H1 (cell line): Measurements from ENCODE around the gene TRAT1. TPM values are rescaled to one million over a fixed set of nuclear protein-coding genes. Genes with fewer than 3 reads are reported as not detected.

ENCODE experiments used
- CTCF ChIA-PET: fragments of 300-600 bp; sonication (Branson Sonifier 250); formaldehyde crosslinking; loops from one replicate; lab custom pipeline; 2021; ENCODE audit not compliant: partially characterized antibody; lab: Charles Lee
- POLR2A ChIA-PET: fragments of 300-600 bp; sonication (Branson Sonifier 250); formaldehyde crosslinking; loops from one replicate; lab custom pipeline; 2021; ENCODE audit warnings: inconsistent platforms; ENCODE audit not compliant: partially characterized antibody; lab: Charles Lee
- DNase-seq, 2 experiments: peaks; one replicate each; pipeline versions ENCODE4 v3.0.0 to v3.0.0-alpha.2; 2010 to 2022; ENCODE audit warnings: low spot score in 2 of 2, low read depth in 1 of 2, mixed read lengths in 1 of 2
- FAIRE-seq: peaks from 2 replicates; lab custom pipeline; 2011; peaks lifted over from hg19 to GRCh38; lab: Jason Lieb, UNC
- H2AFZ ChIP-seq: 2 replicates; pipeline ENCODE4 v1.8.1; 2012; ENCODE audit warnings: low read length, inconsistent platforms
- H2AK5ac ChIP-seq: 2 replicates; pipeline ENCODE4 v1.6.1; 2013; ENCODE audit warnings: low read depth, low read length
- H2BK120ac ChIP-seq: replicated peaks from 2 replicates; pipeline ENCODE3; 2013; ENCODE audit warnings: low read depth, low read length, inconsistent platforms
- H2BK12ac ChIP-seq: 2 replicates; pipeline ENCODE4 v1.6.1; 2013; ENCODE audit warnings: low read depth, low read length
- H2BK15ac ChIP-seq: 2 replicates; pipeline ENCODE4 v1.6.1; 2013; ENCODE audit warnings: low read length
- H2BK20ac ChIP-seq: 2 replicates; pipeline ENCODE4 v1.6.1; 2013; ENCODE audit warnings: low read length
- H2BK5ac ChIP-seq: 2 replicates; pipeline ENCODE4 v1.6.1; 2013; ENCODE audit warnings: low read depth, low read length
- H3K14ac ChIP-seq: 2 replicates; pipeline ENCODE4 v1.6.1; 2013; ENCODE audit warnings: inconsistent platforms; ENCODE audit not compliant: insufficient read length
- H3K18ac ChIP-seq: 2 replicates; pipeline ENCODE4 v1.6.1; 2013; ENCODE audit warnings: low read length; ENCODE audit errors: extremely low read depth
- H3K23ac ChIP-seq: 2 replicates; pipeline ENCODE4 v1.6.1; 2013; ENCODE audit warnings: inconsistent platforms; ENCODE audit not compliant: insufficient read length
- H3K23me2 ChIP-seq: 2 replicates; pipeline ENCODE4 v1.6.1; 2013; ENCODE audit warnings: low read depth, low read length
- H3K27ac ChIP-seq: 2 replicates; pipeline ENCODE4 v1.6.1; 2011; ENCODE audit warnings: low read depth, low read length, inconsistent platforms
- H3K27me3 ChIP-seq, 4 experiments: replicated peaks in 1 of 4; 1 replicate in 1 of 4; 2 replicates in 3 of 4; pipeline versions ENCODE4 v1.6.1 to v1.8.1; 2011 to 2013; ENCODE audit warnings: low read length in 3 of 4, mild to moderate bottlenecking in 3 of 4, inconsistent platforms in 2 of 4, mixed read lengths in 2 of 4, moderate library complexity in 1 of 4; ENCODE audit not compliant: control insufficient read depth in 3 of 4, insufficient read depth in 3 of 4; ENCODE audit errors: extremely low read depth in 1 of 4
- H3K36me3 ChIP-seq, 4 experiments: 2 replicates each; pipeline versions ENCODE4 v1.6.1 to v1.8.1; 2011 to 2013; ENCODE audit warnings: mild to moderate bottlenecking in 4 of 4, low read length in 3 of 4, moderate library complexity in 2 of 4, control low read depth in 1 of 4, inconsistent platforms in 1 of 4; ENCODE audit not compliant: insufficient read depth in 4 of 4, control insufficient read depth in 2 of 4
- H3K4ac ChIP-seq: replicated peaks from 2 replicates; pipeline ENCODE3; 2013; ENCODE audit warnings: low read length, low read depth, mixed read lengths, inconsistent platforms; ENCODE audit not compliant: insufficient read length
- H3K4me1 ChIP-seq, 4 experiments: replicated peaks in 1 of 4; 1 replicate in 1 of 4; 2 replicates in 3 of 4; pipeline versions ENCODE4 v1.6.1 to v1.8.1; 2011 to 2013; ENCODE audit warnings: low read length in 3 of 4, inconsistent platforms in 2 of 4, mixed read lengths in 1 of 4; ENCODE audit not compliant: insufficient read depth in 4 of 4, control insufficient read depth in 3 of 4
- H3K4me2 ChIP-seq, 2 experiments: 2 replicates each; pipeline versions ENCODE4 v1.6.1 to v1.8.1; 2011 to 2013; ENCODE audit warnings: low read depth in 2 of 2, low read length in 2 of 2, control low read depth in 1 of 2, inconsistent platforms in 1 of 2, mild to moderate bottlenecking in 1 of 2; ENCODE audit not compliant: insufficient read depth in 1 of 2
- H3K4me3 ChIP-seq, 4 experiments: fragments of 200-600, 300-600 bp in 1 of 4; sonication (generic), shearing (Covaris generic), sonication (Bioruptor Twin) in 1 of 4; 2 replicates each; pipeline versions ENCODE4 v1.5.1 to v1.8.1; 2011 to 2016; ENCODE audit warnings: low read length in 4 of 4, low read depth in 3 of 4, control low read depth in 2 of 4, inconsistent platforms in 2 of 4, mild to moderate bottlenecking in 2 of 4, mixed read lengths in 1 of 4, moderate library complexity in 1 of 4; ENCODE audit not compliant: insufficient read depth in 2 of 4; ENCODE audit errors: extremely low read depth in 1 of 4
- H3K56ac ChIP-seq: replicated peaks from 2 replicates; pipeline ENCODE3; 2013; ENCODE audit warnings: low read depth, mild to moderate bottlenecking, mixed read lengths, low read length, inconsistent platforms; ENCODE audit not compliant: insufficient read length
- H3K79me1 ChIP-seq: 2 replicates; pipeline ENCODE4 v1.6.1; 2013; ENCODE audit warnings: low read depth, low read length, control low read depth
- H3K79me2 ChIP-seq, 2 experiments: 2 replicates each; pipeline versions ENCODE4 v1.6.1 to v1.8.1; 2012 to 2013; ENCODE audit warnings: low read length in 2 of 2, mild to moderate bottlenecking in 2 of 2, inconsistent platforms in 1 of 2; ENCODE audit not compliant: insufficient read depth in 2 of 2, control insufficient read depth in 1 of 2
- H3K9ac ChIP-seq, 4 experiments: replicated peaks in 1 of 4; 1 replicate in 1 of 4; 2 replicates in 3 of 4; pipeline versions ENCODE4 v1.6.1 to v1.8.1; 2011 to 2013; ENCODE audit warnings: low read depth in 3 of 4, low read length in 3 of 4, control low read depth in 2 of 4, mild to moderate bottlenecking in 2 of 4, moderate library complexity in 2 of 4, inconsistent platforms in 1 of 4; ENCODE audit errors: extremely low read depth in 1 of 4
- H3K9me3 ChIP-seq, 2 experiments: 2 replicates each; pipeline versions ENCODE4 v1.6.1 to v1.8.1; 2012 to 2013; ENCODE audit warnings: mild to moderate bottlenecking in 2 of 2, moderate library complexity in 2 of 2, control low read depth in 1 of 2, inconsistent platforms in 1 of 2, low read depth in 1 of 2, low read length in 1 of 2, mixed read lengths in 1 of 2; ENCODE audit not compliant: insufficient read depth in 2 of 2
- H4K20me1 ChIP-seq, 2 experiments: replicated peaks in 1 of 2; 2 replicates each; pipeline versions ENCODE3 to v1.8.1; 2011 to 2013; ENCODE audit warnings: inconsistent platforms in 2 of 2, low read length in 2 of 2, mild to moderate bottlenecking in 1 of 2; ENCODE audit not compliant: insufficient read depth in 2 of 2, control insufficient read depth in 1 of 2
- H4K5ac ChIP-seq: 2 replicates; pipeline ENCODE4 v1.6.1; 2013; ENCODE audit warnings: low read length, low read depth, mixed read lengths, inconsistent platforms; ENCODE audit not compliant: insufficient read length
- H4K8ac ChIP-seq: 2 replicates; pipeline ENCODE4 v1.8.0; 2013; ENCODE audit warnings: mild to moderate bottlenecking, moderate library complexity, low read length, inconsistent platforms; ENCODE audit not compliant: insufficient read depth; ENCODE audit errors: extremely low read depth
- H4K91ac ChIP-seq: replicated peaks from 2 replicates; pipeline ENCODE3; 2013; ENCODE audit warnings: low read length, mixed read lengths, inconsistent platforms; ENCODE audit not compliant: insufficient read length
- CBX8 ChIP-seq: fragments of 300-800, 300-1000 bp; sonication (generic); IDR thresholded peaks from 2 replicates; pipeline ENCODE4 v1.7.1; 2016; ENCODE audit warnings: low read depth, low read length, borderline replicate concordance
- CTCF ChIP-seq, 3 experiments: IDR thresholded peaks; 1 replicate in 2 of 3; 2 replicates in 1 of 3; pipeline versions ENCODE4 v1.5.1 to v1.6.1; 2011; ENCODE audit warnings: low read length in 3 of 3, mild to moderate bottlenecking in 3 of 3, inconsistent platforms in 2 of 3, low read depth in 1 of 3, moderate library complexity in 1 of 3; ENCODE audit not compliant: insufficient read depth in 1 of 3; ENCODE audit errors: control extremely low read depth in 1 of 3
- JUN ChIP-seq: IDR thresholded peaks from 2 replicates; pipeline ENCODE4 v1.6.1; 2011; ENCODE audit warnings: low read depth, mild to moderate bottlenecking, improper control_type of control experiment, low read length
- POLR2A ChIP-seq, 2 experiments: IDR thresholded peaks; 1 replicate in 1 of 2; 2 replicates in 1 of 2; pipeline ENCODE4 v1.6.1; 2011; ENCODE audit warnings: low read depth in 2 of 2, low read length in 2 of 2, mild to moderate bottlenecking in 2 of 2; ENCODE audit errors: control extremely low read depth in 1 of 2
- RBBP5 ChIP-seq: IDR thresholded peaks from 2 replicates; pipeline ENCODE4 v1.7.1; 2012; ENCODE audit warnings: low read depth, mild to moderate bottlenecking, inconsistent platforms, low read length, moderate library complexity, borderline replicate concordance
- RNF2 ChIP-seq: fragments of 200-900, 300-1000 bp; sonication (generic); IDR thresholded peaks from 2 replicates; pipeline ENCODE4 v1.7.1; 2016; ENCODE audit warnings: borderline replicate concordance, low read depth, mild to moderate bottlenecking, antibody characterized with exemption, low read length; ENCODE audit not compliant: poor library complexity, severe bottlenecking; ENCODE audit errors: missing control alignments
- RXRA ChIP-seq: IDR thresholded peaks from 2 replicates; pipeline ENCODE4 v1.6.1; 2011; ENCODE audit warnings: low read depth, mild to moderate bottlenecking, low read length, moderate library complexity; ENCODE audit not compliant: insufficient read depth
- SAP30 ChIP-seq: fragments of 300-600 bp; sonication (generic); IDR thresholded peaks from 2 replicates; pipeline ENCODE4 v1.7.1; 2012; ENCODE audit warnings: low read length, moderate library complexity, mild to moderate bottlenecking, inconsistent platforms; ENCODE audit not compliant: insufficient read depth, insufficient replicate concordance
- SIX5 ChIP-seq: IDR thresholded peaks from 2 replicates; pipeline ENCODE4 v1.6.1; 2011; ENCODE audit warnings: mild to moderate bottlenecking, low read depth, low read length
- TEAD4 ChIP-seq: IDR thresholded peaks from 2 replicates; pipeline ENCODE4 v1.6.1; 2012; ENCODE audit warnings: low read depth, low read length, inconsistent platforms, mixed read lengths
- WGBS, 2 experiments: shearing (Covaris generic) in 1 of 2; methylation state at CpG; one replicate each; pipeline versions ENCODE4 v1.1.6 to v1.1.7; 2013 to 2015; ENCODE audit warnings: low lambda C conversion rate in 2 of 2, mixed read lengths in 2 of 2, inconsistent platforms in 1 of 2, low coverage in 1 of 2, missing lambda C conversion rate in 1 of 2; ENCODE audit not compliant: insufficient replicate concordance in 2 of 2, insufficient coverage in 1 of 2, insufficient read length in 1 of 2; ENCODE audit errors: extremely low coverage in 1 of 2, missing lambda C conversion rate in 1 of 2; 5-methylcytosine and 5-hydroxymethylcytosine counted together
- polyA plus RNA-seq, 7 experiments: library from polyadenylated mRNA; depleted of rRNA in 3 of 7; stranded (reverse) in 5 of 7; unstranded in 2 of 7; fragments of >200 nt in 5 of 7; fragments of 200-250 nt in 2 of 7; gene quantifications; 1 replicate in 5 of 7; 2 replicates in 1 of 7; 4 replicates in 1 of 7; pipeline versions ENCODE4 v1.2.1 to v1.2.3, GENCODE V29; 2011 to 2013; ENCODE audit warnings: missing spikeins in 2 of 7, mixed read lengths in 2 of 7
- total RNA-seq: library from RNA; stranded (reverse); fragmentation: NEBNext Ultra II Directional; extraction: Animal tissue kit (Norgen Biotek cat#: 25700); gene quantifications from 2 replicates; pipeline ENCODE4 v1.2.1, GENCODE V29; 2021
- TF ChIP-seq, protein P1 (sequence below): IDR thresholded peaks from 2 replicates; pipeline ENCODE4 v1.6.1; 2012; ENCODE audit warnings: inconsistent platforms

The TRAT1 gene
- total and polyA plus RNA-seq, 2 of the 8 experiments (the other 6 are each of a cell fraction or from before 2014, with no cell fraction given) = not detected

- H3K79me2 ChIP-seq = no peaks in the 10 kb centered on the region
- H3K23me2 ChIP-seq = no peaks in the 10 kb centered on the region
- no peaks in the 10 kb centered on the region for H3K36me3 ChIP-seq
- CTCF ChIA-PET = interaction anchor here (1.5 to 1.9 kb wide), 2 partner anchors 52 to 202 kb away, joined by 3 to 6 read pairs; no protein-coding TSS in a partner anchor
- no peak overlapping the region for H4K5ac ChIP-seq
- no peaks in the 10 kb centered on the region for H3K79me1 ChIP-seq
- no peak overlapping the region for H3K14ac ChIP-seq
- WGBS, 2 experiments = 99% methylated on average over 6 of the region's 6 CpGs; no CpG with 5 or more reads in 1 of the 2 experiments
- H3K18ac ChIP-seq = no peak overlapping the region
- no peak overlapping the region for H2BK20ac ChIP-seq
- H3K27ac ChIP-seq = no peak overlapping the region
- H3K4me1 ChIP-seq = peaks cover 0 to 5% (median 0%) of the 10 kb centered on the region in 4 experiments; a peak in 1 of 7 replicates
- no peak overlapping the region for H3K9ac ChIP-seq
- H3K56ac ChIP-seq = no peak overlapping the region
- no peak overlapping the region for H4K8ac ChIP-seq
- no peak overlapping the region for H2AK5ac ChIP-seq
- H2AFZ ChIP-seq = peak overlapping the region; percentile 36; the same call in 1 of the 2 replicates
- no peak overlapping the region for H3K4ac ChIP-seq
- H3K4me3 ChIP-seq = no peak overlapping the region
- H2BK12ac ChIP-seq = no peak overlapping the region
- H2BK5ac ChIP-seq = no peak overlapping the region
- no peaks in the 10 kb centered on the region for H4K20me1 ChIP-seq
- peaks cover 0 to 7% of the 10 kb centered on the region in 2 experiments; a peak in 2 of 4 replicates for H3K9me3 ChIP-seq
- no peaks in the 10 kb centered on the region for H3K27me3 ChIP-seq
- H3K23ac ChIP-seq = no peak overlapping the region
- H2BK15ac ChIP-seq = no peak overlapping the region
- no peak overlapping the region for H2BK120ac ChIP-seq
- POLR2A ChIA-PET = no interaction called here
- no peak for FAIRE-seq
- no peak overlapping the region for H3K4me2 ChIP-seq
- no peak for DNase-seq
- H4K91ac ChIP-seq = no peak overlapping the region
- TF ChIP-seq SAP30 (no peak), TEAD4 (no peak), CBX8 (no peak), RBBP5 (no peak), JUN (no peak), RXRA (no peak), RNF2 (no peak), POLR2A (IDR thresholded peaks at IDR 0.05; ENCODE audit: control extremely low read depth in 1 of 2, low read depth in 2 of 2, low read length in 2 of 2) (no peak), CTCF (IDR thresholded peaks at IDR 0.05; ENCODE audit: control extremely low read depth in 1 of 3, insufficient read depth in 1 of 3, low read depth in 1 of 3, low read length in 3 of 3) (no peak), SIX5 (no peak)
- TF ChIP-seq, protein P1, sequence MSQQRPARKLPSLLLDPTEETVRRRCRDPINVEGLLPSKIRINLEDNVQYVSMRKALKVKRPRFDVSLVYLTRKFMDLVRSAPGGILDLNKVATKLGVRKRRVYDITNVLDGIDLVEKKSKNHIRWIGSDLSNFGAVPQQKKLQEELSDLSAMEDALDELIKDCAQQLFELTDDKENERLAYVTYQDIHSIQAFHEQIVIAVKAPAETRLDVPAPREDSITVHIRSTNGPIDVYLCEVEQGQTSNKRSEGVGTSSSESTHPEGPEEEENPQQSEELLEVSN = no peak
Measured at GRCh38 chr3:108863799-108864135, 41.2 kb downstream of the TRAT1 start.
